RWPE1 (cell line): ENCODE results near the gene PRR5L.
"Not testable (repeated sequence)": the region's sequence is repeated elsewhere in the genome, so short reads cannot be mapped to it uniquely, and the experiment has no call there.

Experiments
- CTCF ChIA-PET: fragments of 350-600 bp; sonication (Branson Sonifier 250); formaldehyde crosslinking; extraction: SDS; loops from one replicate; lab custom pipeline; 2021; lab: Yijun Ruan, JAX
- POLR2A ChIA-PET: fragments of 400-600 bp; formaldehyde crosslinking; extraction: SDS; loops from one replicate; lab custom pipeline; 2020; ENCODE audit warnings: antibody characterized with exemption; ENCODE audit not compliant: low non-redundant PET; lab: Yijun Ruan, JAX
- DNase-seq: peaks from one replicate; pipeline ENCODE4 v3.0.0; 2012; ENCODE audit warnings: low spot score
- H3K27ac ChIP-seq: fragments of 450-650 bp; 2 replicates; pipeline ENCODE4 v1.5.1; 2017
- TF ChIP-seq, protein P1 (sequence below): fragments of 450-650 bp; conservative IDR thresholded peaks from 2 replicates; pipeline ENCODE4 v1.5.1; 2017; ENCODE audit warnings: low read depth, mild to moderate bottlenecking

PRR5L gene

DNA sequence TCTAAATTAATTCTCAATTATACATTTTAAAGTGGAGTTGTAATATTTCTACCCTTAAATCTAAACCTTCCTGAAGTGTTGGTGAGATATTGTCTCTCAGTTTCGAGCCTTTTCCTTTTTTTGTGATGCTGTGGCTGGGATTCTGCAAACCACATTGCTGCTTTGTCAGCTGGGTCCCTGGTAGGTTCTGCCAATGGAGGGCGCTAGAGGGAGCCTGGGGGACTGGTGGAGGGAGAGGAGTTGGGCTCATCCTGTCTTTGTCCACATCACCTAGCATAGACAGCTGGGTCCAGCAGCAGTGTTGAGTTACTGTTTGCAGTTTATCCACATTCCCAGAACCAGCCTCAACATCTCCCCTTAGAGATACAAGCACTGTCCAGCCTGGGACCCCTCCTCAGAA lies 173.0 kb downstream of the PRR5L start:
- CTCF ChIA-PET: no interaction called here
- DNase-seq: no peak
- TF ChIP-seq, protein P1, sequence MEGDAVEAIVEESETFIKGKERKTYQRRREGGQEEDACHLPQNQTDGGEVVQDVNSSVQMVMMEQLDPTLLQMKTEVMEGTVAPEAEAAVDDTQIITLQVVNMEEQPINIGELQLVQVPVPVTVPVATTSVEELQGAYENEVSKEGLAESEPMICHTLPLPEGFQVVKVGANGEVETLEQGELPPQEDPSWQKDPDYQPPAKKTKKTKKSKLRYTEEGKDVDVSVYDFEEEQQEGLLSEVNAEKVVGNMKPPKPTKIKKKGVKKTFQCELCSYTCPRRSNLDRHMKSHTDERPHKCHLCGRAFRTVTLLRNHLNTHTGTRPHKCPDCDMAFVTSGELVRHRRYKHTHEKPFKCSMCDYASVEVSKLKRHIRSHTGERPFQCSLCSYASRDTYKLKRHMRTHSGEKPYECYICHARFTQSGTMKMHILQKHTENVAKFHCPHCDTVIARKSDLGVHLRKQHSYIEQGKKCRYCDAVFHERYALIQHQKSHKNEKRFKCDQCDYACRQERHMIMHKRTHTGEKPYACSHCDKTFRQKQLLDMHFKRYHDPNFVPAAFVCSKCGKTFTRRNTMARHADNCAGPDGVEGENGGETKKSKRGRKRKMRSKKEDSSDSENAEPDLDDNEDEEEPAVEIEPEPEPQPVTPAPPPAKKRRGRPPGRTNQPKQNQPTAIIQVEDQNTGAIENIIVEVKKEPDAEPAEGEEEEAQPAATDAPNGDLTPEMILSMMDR: no peak
- POLR2A ChIA-PET: no interaction called here
- H3K27ac ChIP-seq: no peak overlapping the region

DNA sequence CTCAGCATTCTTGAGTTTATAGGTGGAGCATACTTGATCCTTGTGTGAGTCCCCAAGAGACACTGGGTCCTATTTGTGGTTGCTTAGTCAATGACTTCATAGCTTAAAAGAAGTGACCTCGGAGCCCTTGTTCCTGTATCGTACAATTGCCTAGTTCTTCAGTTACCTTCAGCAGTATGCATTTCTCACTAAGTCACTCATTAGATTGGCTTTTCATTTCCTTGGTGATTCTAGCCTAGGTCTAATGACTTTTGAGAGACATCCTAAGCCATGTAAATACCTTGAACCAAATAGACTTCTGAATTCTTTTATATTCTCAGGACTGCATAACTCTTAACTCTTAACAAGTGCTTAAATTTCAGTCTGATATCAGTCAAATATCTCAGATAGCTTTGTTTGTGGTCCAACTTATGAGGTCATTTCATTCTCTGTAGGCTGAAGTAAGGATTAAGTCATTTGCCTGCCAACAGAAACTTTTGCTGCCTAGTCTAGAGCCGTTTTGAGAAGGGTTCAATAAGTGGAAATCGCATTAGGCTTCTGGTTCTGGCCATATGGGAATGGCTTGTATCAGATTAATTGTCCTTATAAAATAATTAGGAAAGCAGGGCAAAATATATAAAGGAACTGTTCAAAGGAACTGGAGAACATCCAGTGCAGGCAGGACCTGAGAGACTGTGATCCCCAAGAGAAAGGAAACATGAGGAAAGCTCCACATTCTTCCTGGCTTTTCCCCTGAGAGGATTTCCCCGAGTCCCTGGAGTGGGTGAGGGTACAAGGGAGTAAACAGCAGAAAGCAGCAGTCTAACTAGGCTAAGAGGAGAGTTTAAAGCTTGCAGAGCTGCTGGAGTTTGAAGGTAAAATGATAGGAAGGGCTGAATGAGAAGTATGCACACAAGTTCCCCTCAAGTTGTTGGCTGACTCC lies 174.1 kb downstream of the PRR5L start:
- ChIA-PET CTCF (no interaction called here), POLR2A (no interaction called here)
- no peak for DNase-seq
- TF ChIP-seq, protein P1: no peak
- no peak overlapping the region for H3K27ac ChIP-seq

DNA sequence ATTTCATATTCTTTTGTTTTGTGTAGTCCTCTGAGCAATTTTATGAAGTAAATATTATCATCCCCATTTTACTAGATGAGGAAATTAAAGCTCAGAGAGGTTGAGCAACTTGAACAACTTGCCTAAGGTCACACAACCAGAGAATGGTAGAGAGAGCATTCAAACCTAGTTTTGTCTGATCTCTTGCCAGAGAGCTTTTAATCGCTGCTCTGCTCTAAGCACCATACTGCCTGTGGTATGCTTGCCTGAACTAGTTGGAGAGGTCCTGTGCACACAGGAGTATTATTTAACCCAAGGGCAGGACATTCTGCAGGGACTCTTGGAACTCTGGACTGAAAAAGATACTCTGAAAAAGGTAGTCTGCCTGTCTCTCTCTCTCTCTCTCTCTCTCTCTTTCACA lies 175.5 kb downstream of the PRR5L start:
- POLR2A ChIA-PET: no interaction called here
- DNase-seq: no peak
- CTCF ChIA-PET: no interaction called here
- H3K27ac ChIP-seq: no peak overlapping the region
- TF ChIP-seq, protein P1: no peak

DNA sequence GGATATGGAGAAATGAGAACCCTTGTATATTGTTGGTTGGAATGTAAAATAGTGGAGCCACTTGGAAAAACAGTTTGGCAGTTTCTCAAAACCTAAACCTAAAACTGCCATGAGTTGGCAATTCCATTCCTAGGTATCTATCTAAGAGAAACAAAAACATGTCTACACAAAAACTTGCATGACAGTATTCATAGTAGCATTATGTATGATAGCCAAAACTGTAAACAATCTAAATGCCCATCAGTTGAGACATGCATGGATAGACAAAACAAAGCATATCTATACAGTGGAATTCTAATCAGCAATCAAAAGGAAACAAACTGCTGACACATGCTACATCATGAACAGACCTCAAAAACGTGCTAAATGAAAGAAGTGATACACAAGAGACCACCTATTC lies 179.1 kb downstream of the PRR5L start:
- no peak for DNase-seq
- H3K27ac ChIP-seq: no peak overlapping the region
- TF ChIP-seq, protein P1: no peak
- ChIA-PET POLR2A (no interaction called here), CTCF (no interaction called here)

DNA sequence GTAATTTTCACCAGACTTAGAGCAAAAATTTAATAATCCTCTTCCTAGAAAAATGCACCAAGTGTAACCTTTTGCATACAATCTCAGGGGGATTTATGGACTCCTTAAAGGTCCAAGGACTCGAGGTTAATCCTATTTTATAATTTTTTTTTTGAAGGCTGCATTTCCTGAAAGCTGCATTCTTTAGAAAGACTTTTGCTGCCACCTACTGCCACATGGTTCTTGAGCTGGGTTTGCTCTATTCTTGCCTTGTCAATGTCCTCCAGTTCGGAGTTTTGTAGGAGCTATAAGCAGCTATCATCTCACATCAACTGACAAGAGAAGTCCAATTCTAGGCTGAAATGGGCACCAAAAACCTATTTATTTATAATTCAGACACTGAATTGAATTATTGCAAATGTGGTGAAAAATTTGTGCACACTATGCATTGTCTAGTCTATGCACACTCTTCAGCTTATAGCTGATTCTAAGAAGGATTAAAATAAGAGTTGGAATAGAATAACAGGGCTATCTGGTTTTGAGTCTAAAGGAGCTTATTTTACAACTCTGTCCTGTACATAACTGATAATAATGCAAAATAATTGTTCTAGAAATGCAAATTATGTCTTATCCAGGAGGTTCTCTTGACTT lies 182.7 kb downstream of the PRR5L start:
- POLR2A ChIA-PET: interaction anchor here (0.7 kb wide), 1 partner anchor 382 kb away, joined by 3 read pairs; no protein-coding TSS in a partner anchor
- no peak overlapping the region for H3K27ac ChIP-seq
- TF ChIP-seq, protein P1: peak; percentile 44
- peak; percentile 28 for DNase-seq
- CTCF ChIA-PET: interaction anchor here (0.6 to 3.7 kb wide), 17 partner anchors 14 to 1007 kb away, joined by 3 to 30 read pairs (median 3); partner anchors contain the start of genes PRR5L and TRAF6

DNA sequence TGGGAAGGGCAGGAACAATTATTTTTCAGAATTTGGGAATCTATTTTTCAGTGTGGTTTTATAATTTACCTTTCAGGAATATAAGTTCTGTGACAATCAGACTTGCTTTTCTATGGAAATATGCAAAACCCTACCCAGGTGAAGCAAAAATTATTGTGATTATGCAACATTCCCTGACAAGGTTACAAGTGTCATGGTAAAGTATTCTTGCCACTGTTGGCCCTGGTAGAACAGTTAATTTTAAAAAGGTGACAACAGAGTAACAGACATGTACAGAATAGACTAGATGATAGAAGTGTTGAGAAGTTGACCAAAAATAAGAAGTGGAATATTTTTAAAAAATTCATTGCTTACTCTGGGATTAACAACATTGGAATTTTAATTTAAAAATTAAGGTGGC lies 184.7 kb downstream of the PRR5L start:
- CTCF ChIA-PET: interaction anchor here (0.6 kb wide), 1 partner anchor 188 kb away, joined by 4 read pairs; no protein-coding TSS in a partner anchor
- TF ChIP-seq, protein P1: no peak
- no peak for DNase-seq
- POLR2A ChIA-PET: no interaction called here
- no peak overlapping the region for H3K27ac ChIP-seq

DNA sequence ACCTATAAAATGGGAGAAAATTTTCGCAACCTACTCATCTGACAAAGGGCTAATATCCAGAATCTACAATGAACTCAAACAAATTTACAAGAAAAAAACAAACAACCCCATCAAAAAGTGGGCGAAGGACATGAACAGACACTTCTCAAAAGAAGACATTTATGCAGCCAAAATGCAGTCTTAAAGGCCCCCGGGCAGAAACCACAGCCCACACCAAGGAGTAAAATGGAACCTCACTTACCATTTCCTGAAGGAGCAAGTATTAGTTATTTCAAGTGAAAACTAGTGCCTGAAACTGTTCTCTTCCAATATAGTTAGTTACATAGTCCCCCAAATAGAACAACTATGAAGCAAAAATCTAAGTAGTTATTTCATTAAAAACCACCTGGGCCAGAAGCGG lies 187.0 kb downstream of the PRR5L start:
- CTCF ChIA-PET, POLR2A ChIA-PET, DNase-seq, H3K27ac ChIP-seq: not testable (repeated sequence)
